ENCODE measurements around the gene SCG3. TPM values are rescaled to one million over a fixed set of nuclear protein-coding genes. Genes with fewer than 3 reads are reported as not detected.

Gene SCG3
- total RNA-seq, 1 donor from 2014 or later, result 13.0 TPM

- Mint-ChIP-seq H3K4me1 (ENCODE audit: unreplicated experiment) (peaks cover 5% of the 10 kb centered on the region), H3K27ac (peak within 1 kb of the TSS; percentile 68)
Observed at GRCh38 chr15:51750792-51751696, 69.7 kb downstream of the SCG3 start, which contains the start of gene TMOD2. Gene TMOD2 (plus strand): TSS chr15:51751597. CDS start chr15:51766442, 14,845 bp downstream.

GRCh38 chr15:51751697-51752683, 70.7 kb downstream of the SCG3 start:
- no peaks in the 10 kb centered on the region for H3K9me3 Mint-ChIP-seq

More at GRCh38 chr15:51750792-51751696, 69.7 kb downstream of the SCG3 start, which contains the start of gene TMOD2:
- H3K4me3 Mint-ChIP-seq, result peak within 1 kb of the TSS; percentile 91
- no peak for TF ChIP-seq CTCF (conservative IDR thresholded peaks at IDR 0.05)
- no peak for DNase-seq (ENCODE audit: extremely low spot score, unreplicated experiment)
- no peaks in the 10 kb centered on the region for H3K9me3 Mint-ChIP-seq
- H3K27me3 Mint-ChIP-seq, result peaks cover 78% of the 10 kb centered on the region
- H3K36me3 Mint-ChIP-seq, result no peaks in the 10 kb centered on the region

GRCh38 chr15:51752888-51753287, 71.6 kb downstream of the SCG3 start:
- no peak for TF ChIP-seq CTCF (conservative IDR thresholded peaks at IDR 0.05)
- Mint-ChIP-seq H3K27me3 (peaks cover 68% of the 10 kb centered on the region), H3K27ac (no peak overlapping the region), H3K4me1 (ENCODE audit: unreplicated experiment) (peaks cover 5% of the 10 kb centered on the region), H3K9me3 (no peaks in the 10 kb centered on the region), H3K36me3 (no peaks in the 10 kb centered on the region), H3K4me3 (peak overlapping the region; percentile 75)
- no peak for DNase-seq (ENCODE audit: extremely low spot score, unreplicated experiment)

More at GRCh38 chr15:51751697-51752683, 70.7 kb downstream of the SCG3 start:
- DNase-seq (ENCODE audit: extremely low spot score, unreplicated experiment), result no peak
- no peaks in the 10 kb centered on the region for H3K36me3 Mint-ChIP-seq
- no peak for TF ChIP-seq CTCF (conservative IDR thresholded peaks at IDR 0.05)
- H3K27me3 Mint-ChIP-seq, result peaks cover 73% of the 10 kb centered on the region
- H3K4me3 Mint-ChIP-seq, result peak overlapping the region; percentile 91
- H3K4me1 Mint-ChIP-seq (ENCODE audit: unreplicated experiment), result peaks cover 5% of the 10 kb centered on the region
- no peak overlapping the region for H3K27ac Mint-ChIP-seq

- H3K27me3 Mint-ChIP-seq, result peaks cover 58% of the 10 kb centered on the region
- no peak for DNase-seq (ENCODE audit: extremely low spot score, unreplicated experiment)
- peaks cover 5% of the 10 kb centered on the region for H3K4me1 Mint-ChIP-seq (ENCODE audit: unreplicated experiment)
- peak overlapping the region; percentile 29 for H3K4me3 Mint-ChIP-seq
- no peaks in the 10 kb centered on the region for H3K36me3 Mint-ChIP-seq
- no peak for TF ChIP-seq CTCF (conservative IDR thresholded peaks at IDR 0.05)
- H3K9me3 Mint-ChIP-seq, result no peaks in the 10 kb centered on the region
- no peak overlapping the region for H3K27ac Mint-ChIP-seq
Observed at GRCh38 chr15:51754267-51754666, 73.0 kb downstream of the SCG3 start.

- TF ChIP-seq CTCF (conservative IDR thresholded peaks at IDR 0.05), result no peak
- no peaks in the 10 kb centered on the region for H3K36me3 Mint-ChIP-seq
- H3K9me3 Mint-ChIP-seq, result no peaks in the 10 kb centered on the region
- H3K27me3 Mint-ChIP-seq, result peaks cover 43% of the 10 kb centered on the region
- no peak overlapping the region for H3K4me3 Mint-ChIP-seq
- H3K27ac Mint-ChIP-seq, result no peak overlapping the region
- H3K4me1 Mint-ChIP-seq (ENCODE audit: unreplicated experiment), result peaks cover 6% of the 10 kb centered on the region
- DNase-seq (ENCODE audit: extremely low spot score, unreplicated experiment), result no peak
Observed at GRCh38 chr15:51755790-51756189, 74.5 kb downstream of the SCG3 start.
